ENCODE measurements around the gene ATP5MC2. TPM values are rescaled to one million over a fixed set of nuclear protein-coding genes. Genes with fewer than 3 reads are reported as not detected.

ATP5MC2 gene
- 426 and 518 TPM in 2 replicates for total RNA-seq

DNA sequence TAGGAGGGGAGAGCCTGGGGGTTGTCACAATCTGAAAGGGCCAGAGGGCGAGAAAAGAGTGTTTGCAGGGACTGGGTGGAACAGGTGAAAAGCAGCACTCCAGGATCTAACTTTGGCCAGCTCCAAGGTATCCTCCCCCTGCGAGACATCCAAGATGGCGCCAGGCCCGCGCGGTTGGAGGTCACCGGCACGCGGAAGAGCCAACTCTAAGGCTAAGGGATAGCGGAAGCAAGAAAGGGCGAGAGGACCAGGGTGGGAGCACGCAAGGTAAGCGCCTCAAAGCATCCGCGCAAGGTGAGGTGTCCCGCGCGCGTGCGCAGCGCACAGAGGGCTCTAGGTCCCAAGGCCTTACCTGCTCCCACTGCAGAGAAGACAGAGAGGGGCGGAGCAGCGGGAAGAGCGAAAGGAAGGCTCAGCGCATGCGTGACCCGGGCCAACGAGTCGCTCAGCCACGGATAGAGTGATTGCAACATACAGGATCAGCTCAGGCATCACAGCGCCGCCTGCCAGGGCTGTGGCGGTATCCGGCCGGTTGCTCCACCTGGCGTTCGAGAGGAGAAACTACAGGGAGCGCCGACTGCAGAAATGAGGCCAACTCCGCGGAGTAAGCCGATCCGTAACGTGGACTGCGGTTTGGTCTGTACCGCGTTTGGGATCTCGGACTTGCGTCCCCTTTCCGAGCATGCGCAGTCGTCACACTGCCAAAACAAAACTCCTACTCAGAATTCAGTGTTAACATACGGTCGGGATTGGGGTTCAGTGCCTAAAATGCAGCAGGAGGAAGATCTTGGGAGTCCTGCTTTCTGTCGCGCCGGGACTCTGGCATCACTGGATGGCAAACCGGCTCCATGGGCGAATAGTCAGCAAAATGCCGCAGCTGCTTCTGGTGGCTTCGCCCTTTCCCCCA, at the start of gene ATP5MC2:
ATP5MC2 (minus strand) TSS at position 383 of the 907 bp plus-strand sequence. CDS start 3,469 bp downstream, outside the sequence.

DNA sequence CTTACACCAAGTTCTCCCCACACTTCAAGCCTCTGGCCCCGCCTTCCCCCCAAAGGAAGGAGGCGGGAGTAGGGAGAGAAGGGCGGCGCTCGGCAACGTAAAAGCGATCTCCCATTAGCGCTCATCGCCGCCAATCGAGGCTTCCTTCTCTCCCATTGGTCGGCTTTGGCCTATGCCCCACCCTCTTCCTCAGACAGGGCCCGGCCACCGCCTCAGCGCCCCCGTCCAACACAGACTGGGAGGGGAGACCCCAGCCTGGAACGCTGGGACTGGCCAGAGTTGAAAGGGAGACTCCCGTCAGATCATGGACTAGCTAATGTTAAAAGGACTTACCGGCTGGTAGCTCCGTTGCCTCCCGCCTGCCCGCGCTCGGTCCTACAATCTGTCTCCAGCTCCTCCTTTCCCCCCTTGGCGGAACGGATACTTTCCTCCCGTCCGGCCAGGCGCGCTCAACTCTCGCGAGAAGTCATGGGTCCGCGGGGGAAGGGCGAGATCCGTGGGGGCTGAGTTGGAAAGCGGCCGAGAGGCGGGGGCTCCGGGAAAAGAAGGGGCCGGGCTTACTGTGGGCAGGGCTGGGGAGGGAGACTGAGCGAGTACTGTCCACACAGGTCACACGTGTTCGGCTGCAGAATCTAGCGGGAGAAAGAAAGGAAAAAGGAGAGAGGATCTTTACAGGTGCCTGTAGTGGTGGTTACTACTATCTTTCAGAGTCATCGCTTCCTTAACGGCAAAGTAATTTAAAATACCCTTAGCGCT, 49.8 kb downstream of the ATP5MC2 start, which contains the start of gene ATF7:
ATF7 (minus strand) TSS at position 437 of the 756 bp plus-strand sequence. CDS start 25,382 bp downstream, outside the sequence.

Other genes with a start within 250 kb of the ATP5MC2 start
- 76.1 and 115 TPM in 2 replicates for gene PRR13, start 234.3 kb downstream of the ATP5MC2 start, total RNA-seq
- gene PCBP2, start 224.0 kb downstream of the ATP5MC2 start, total RNA-seq: 203 and 218 TPM in 2 replicates
- 5.8 and 6.9 TPM in 2 replicates for gene MAP3K12, start 176.6 kb downstream of the ATP5MC2 start, total RNA-seq
- gene TARBP2, start 174.8 kb downstream of the ATP5MC2 start, total RNA-seq: 43.9 and 45.5 TPM in 2 replicates
- gene NPFF, start 168.6 kb downstream of the ATP5MC2 start, total RNA-seq: not detected in 2 replicates
- gene ATF7, start 49.7 kb downstream of the ATP5MC2 start, total RNA-seq: 16.0 and 18.7 TPM in 2 replicates
- gene CALCOCO1, start 51.4 kb upstream of the ATP5MC2 start, total RNA-seq: 32.6 and 45.5 TPM in 2 replicates
- not detected in 2 replicates for gene CISTR, start 75.9 kb upstream of the ATP5MC2 start, total RNA-seq